Endothelial cell of hepatic sinusoid (primary cell): ENCODE results near the gene PLP1.
"Not testable (repeated sequence)": the region's sequence is repeated elsewhere in the genome, so short reads cannot be mapped to it uniquely, and the experiment has no call there.

Experiments used
- in situ Hi-C: cut with HindIII; loops from 2 replicates; pipeline ENCODE4 v1.10.0; 2017; ENCODE audit warnings: low sequenced_read_pairs

The PLP1 gene

GRCh38 chrX:103780336-103781061, 3.9 kb downstream of the PLP1 start:
- in situ Hi-C loops, result no loop called here

DNA sequence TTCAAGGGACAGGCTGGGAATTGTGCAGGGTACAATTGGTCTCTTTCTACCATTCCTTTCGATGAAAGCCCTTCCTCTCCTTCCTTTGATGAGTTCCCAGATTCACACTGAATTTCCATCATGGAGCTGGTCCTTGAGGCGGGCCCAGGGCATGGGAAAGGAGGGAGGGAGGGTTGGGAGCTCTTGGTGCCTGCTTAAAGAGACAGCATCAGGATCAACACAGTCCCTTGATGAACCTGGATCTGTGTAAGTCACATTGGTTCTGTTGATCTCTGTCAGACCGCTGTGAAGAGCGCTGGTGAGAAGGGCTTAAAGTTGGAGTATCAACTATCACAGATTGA, 4.4 kb downstream of the PLP1 start:
- in situ Hi-C loops, result no loop called here

GRCh38 chrX:103781706-103782105, 5.1 kb downstream of the PLP1 start:
- in situ Hi-C loops, result no loop called here

GRCh38 chrX:103782640-103783039, 6.0 kb downstream of the PLP1 start:
- in situ Hi-C loops, result no loop called here

DNA sequence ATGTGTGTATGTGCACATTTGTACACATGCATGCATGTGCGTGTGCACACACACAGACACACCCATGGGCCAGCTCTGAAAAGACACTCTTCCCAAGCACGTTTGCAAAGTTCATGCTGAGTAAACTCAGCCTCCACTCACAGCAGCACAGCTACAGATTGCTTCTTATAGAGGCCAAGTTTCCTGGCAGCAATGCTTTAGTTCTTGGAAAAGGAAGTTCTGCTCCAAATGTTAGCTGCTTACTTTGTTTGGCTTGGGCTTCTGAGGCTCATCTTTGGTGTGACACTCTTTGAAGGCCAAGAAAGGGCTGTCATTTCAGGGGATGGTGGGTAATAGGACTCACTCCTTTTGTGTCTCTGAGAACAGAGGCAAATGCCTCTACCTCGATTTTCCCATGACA, 6.6 kb downstream of the PLP1 start:
- in situ Hi-C loops, result no loop called here

DNA sequence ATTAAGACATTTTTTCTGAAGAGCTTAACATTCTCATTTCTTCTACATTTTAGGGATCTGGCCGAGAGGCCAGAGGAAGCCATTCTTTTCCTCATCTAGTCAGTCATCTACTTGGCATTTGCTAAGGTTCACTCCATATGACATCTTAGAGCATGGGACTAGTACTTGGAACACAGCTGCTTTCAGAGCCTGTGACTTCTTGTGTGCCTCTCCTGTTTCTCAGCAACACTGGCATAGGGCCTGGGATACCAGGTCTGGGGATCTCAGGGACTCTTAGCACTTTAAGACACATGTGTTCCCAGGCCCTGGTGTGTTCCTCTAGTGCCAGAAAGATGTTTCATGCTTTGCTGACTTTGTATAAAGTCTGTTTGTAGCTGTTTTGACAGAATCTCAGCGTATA, 7.3 kb downstream of the PLP1 start:
- in situ Hi-C loops, result no loop called here

- in situ Hi-C loops, result loop anchor here (5.0 kb wide), 1 partner anchor 97 kb away; no protein-coding TSS in a partner anchor
Measured at GRCh38 chrX:103789004-103789403, 12.4 kb downstream of the PLP1 start.

DNA sequence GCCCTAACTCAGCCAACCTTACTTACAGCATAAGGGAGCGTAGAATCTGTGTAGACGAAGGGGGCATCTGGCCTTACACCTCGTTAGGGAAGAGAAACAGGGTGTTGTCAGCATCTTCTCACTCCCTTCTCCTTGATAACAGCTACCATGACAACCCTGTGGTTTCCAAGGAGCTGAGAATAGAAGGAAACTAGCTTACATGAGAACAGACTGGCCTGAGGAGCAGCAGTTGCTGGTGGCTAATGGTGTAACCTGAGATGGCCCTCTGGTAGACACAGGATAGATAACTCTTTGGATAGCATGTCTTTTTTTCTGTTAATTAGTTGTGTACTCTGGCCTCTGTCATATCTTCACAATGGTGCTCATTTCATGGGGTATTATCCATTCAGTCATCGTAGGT, 14.6 kb downstream of the PLP1 start:
- in situ Hi-C loops, result no loop called here

DNA sequence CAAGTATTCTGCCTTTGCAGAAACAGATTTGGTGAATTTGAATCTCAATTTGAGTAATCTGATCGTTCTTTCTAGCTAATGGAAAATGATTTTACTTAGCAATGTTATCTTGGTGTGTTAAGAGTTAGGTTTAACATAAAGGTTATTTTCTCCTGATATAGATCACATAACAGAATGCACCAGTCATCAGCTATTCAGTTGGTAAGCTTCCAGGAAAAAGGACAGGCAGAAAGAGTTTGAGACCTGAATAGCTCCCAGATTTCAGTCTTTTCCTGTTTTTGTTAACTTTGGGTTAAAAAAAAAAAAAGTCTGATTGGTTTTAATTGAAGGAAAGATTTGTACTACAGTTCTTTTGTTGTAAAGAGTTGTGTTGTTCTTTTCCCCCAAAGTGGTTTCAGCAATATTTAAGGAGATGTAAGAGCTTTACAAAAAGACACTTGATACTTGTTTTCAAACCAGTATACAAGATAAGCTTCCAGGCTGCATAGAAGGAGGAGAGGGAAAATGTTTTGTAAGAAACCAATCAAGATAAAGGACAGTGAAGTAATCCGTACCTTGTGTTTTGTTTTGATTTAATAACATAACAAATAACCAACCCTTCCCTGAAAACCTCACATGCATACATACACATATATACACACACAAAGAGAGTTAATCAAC, 15.3 kb downstream of the PLP1 start:
- in situ Hi-C loops, result no loop called here

GRCh38 chrX:103792916-103793544, 16.4 kb downstream of the PLP1 start:
- in situ Hi-C loops, result no loop called here

GRCh38 chrX:103793545-103793940, 16.9 kb downstream of the PLP1 start:
- in situ Hi-C loops, result no loop called here

- in situ Hi-C loops, result no loop called here
Measured at GRCh38 chrX:103794119-103794518, 17.5 kb downstream of the PLP1 start.

DNA sequence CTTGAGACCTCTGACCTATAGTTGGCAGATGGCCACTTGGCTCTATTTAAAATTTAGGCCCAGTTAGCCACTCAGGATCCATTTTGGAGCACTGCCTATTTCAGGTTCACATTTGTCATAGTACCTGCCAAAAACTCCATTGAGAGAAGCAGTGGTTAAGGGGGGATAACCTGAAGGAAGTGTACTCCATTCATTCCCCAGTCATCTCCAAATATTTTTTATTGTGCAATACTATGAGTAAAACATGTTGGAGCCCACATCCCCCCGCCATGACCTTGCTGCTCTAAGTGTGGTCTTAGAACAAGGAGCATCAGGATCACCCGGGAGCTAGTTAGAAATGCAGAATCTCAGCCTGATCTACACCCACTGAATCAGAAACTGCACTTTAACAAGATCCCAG, 21.1 kb downstream of the PLP1 start:
- in situ Hi-C loops, result no loop called here

GRCh38 chrX:103800318-103800717, 23.7 kb downstream of the PLP1 start:
- in situ Hi-C loops, result no loop called here

- in situ Hi-C loops, result no loop called here
Measured at GRCh38 chrX:103805860-103806259, 29.2 kb downstream of the PLP1 start.

DNA sequence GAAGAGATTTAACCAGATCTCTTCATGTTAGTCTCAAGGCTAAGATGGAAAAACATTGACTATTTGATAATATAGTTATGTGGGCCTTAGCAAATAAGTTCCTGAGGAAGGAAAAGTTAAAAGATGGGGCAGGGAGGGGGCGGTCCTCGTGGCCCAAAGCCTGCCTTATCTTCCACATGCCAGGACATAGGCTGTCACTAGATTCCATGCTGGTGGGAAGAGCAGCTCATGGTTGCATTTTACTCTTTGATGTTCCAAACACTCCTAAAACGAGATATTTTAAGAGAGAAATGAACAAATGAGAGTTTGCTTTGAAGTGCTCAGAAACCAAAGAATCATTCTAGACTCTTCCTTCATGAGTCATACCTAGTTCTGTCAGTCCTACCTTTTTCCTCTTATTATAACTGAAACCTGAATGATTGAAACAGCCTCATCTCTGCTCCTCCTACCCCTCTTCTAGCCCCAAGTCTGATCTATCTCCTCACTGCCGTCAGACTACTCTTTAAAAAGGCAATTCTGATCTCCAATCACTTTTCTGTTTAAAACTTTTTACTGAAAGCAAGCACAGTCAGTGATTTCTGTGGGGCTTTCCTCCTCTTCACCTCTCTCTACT, 30.3 kb downstream of the PLP1 start:
- in situ Hi-C loops, result no loop called here

DNA sequence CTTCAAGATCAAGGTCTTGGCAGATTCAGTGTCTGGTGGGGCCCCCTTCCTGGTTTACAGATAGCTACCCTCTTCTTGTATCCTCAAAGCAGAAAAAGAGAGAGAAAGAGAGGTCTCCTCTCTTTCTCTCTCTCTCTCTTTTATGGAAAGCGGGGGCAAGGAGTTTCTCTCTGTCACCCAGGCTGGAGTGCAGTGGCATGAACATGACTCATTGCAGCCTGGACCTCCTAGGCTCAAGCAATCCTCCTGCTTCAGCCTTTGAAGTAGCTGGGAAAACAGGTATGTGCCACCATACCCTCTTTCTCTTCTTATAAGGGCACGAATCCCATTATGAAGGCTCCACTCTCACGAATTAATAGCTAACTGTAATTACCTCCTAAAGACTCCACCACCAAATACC, 35.2 kb downstream of the PLP1 start:
- in situ Hi-C loops, result no loop called here

- in situ Hi-C loops, result not testable (repeated sequence)
Measured at GRCh38 chrX:103817101-103817500, 40.5 kb downstream of the PLP1 start.

- in situ Hi-C loops, result no loop called here
Measured at GRCh38 chrX:103817502-103817901, 40.9 kb downstream of the PLP1 start.

DNA sequence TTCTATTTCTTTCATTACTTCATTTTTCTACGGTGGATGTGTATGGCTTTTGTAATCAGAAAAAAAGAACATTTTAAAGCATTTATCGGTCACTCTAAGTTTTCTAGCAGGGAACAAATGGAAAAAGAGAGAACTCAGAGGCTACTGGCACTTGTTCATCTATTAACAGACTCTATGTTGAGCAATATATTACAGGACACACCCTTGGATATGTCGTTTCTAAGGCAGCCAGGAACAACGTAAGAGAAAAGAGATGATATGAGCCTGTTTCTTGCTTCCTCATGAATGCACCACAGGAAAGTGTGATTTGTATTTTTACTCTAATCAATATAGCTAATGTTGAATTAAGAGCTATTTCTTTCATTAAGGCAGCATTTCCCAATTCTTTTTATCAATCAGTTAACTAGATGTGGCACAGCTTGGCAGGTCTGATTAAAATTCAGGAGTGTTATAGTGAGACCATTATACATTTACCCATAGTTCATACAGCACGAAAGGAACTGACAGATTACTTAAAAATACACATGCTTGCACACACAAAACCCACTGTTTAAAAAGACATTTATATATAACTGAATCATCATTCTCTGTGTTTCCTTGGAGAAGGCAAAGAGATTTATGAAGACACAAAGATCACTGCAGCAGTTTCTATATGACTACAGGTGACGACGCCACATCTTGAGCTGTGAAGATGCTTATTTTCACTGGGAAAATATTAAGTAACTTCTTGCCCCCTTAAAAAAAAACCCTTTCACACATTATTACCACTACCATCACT, 42.4 kb downstream of the PLP1 start:
- in situ Hi-C loops, result no loop called here

DNA sequence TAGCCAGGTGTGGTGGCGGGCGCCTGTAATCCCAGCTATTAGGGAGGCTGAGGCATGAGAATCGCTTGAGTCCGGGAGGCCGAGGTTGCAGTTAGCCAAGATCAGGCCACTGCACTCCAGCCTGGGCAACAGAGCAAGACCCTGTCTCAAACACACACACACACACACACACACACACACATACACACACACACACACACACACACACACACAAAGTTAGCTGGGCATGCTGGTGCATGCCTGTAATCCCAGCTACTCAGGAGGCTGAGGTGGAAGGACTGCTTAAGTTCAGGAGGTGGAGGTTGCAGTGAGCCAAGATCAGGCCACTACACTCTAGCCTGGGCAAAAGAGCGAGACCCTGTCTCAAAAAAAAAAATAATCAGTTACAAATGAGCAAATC, 44.2 kb downstream of the PLP1 start:
- in situ Hi-C loops, result not testable (repeated sequence)
